Central memory CD4-positive, alpha-beta T cell (primary cell): ENCODE data around the gene HPSE2.
"Not testable (repeated sequence)": the region's sequence is repeated elsewhere in the genome, so short reads cannot be mapped to it uniquely, and the experiment has no call there.

ENCODE experiments used
- DNase-seq: peaks from one replicate; pipeline ENCODE4 v3.0.0; 2022
- total RNA-seq, 3 experiments: gene quantifications; one replicate each; lab custom pipeline; 2026; lab: John Stamatoyannopoulos, UW

Gene HPSE2
- 0 reads per million in 3 experiments for total RNA-seq

- DNase-seq: no peak
Observed at GRCh38 chr10:99235658-99236626, at the start of gene HPSE2. HPSE2 (minus strand) TSS chr10:99235852.

GRCh38 chr10:99280472-99280871 is 44.8 kb upstream of the HPSE2 start:
- no peak for DNase-seq

GRCh38 chr10:99279626-99280111 is 44.0 kb upstream of the HPSE2 start:
- DNase-seq: no peak

GRCh38 chr10:99276848-99277486 is 41.3 kb upstream of the HPSE2 start:
- DNase-seq: no peak

GRCh38 chr10:99266383-99266782 is 30.7 kb upstream of the HPSE2 start:
- no peak for DNase-seq

- no peak for DNase-seq
Observed at GRCh38 chr10:99248824-99249223, 13.2 kb upstream of the HPSE2 start.

- not testable (repeated sequence) for DNase-seq
Observed at GRCh38 chr10:99247893-99248292, 12.2 kb upstream of the HPSE2 start.

- no peak for DNase-seq
Observed at GRCh38 chr10:99236627-99237309, 1.1 kb upstream of the HPSE2 start.

- no peak for DNase-seq
Observed at GRCh38 chr10:99234791-99235657, 628 bp downstream of the HPSE2 start.

GRCh38 chr10:99234041-99234790 is 1.4 kb downstream of the HPSE2 start:
- peak; percentile 1 for DNase-seq

- no peak for DNase-seq
Observed at GRCh38 chr10:99233689-99234037, 2.0 kb downstream of the HPSE2 start.

- no peak for DNase-seq
Observed at GRCh38 chr10:99233000-99233688, 2.5 kb downstream of the HPSE2 start.

- DNase-seq: no peak
Observed at GRCh38 chr10:99232360-99232999, 3.2 kb downstream of the HPSE2 start.

- DNase-seq: no peak
Observed at GRCh38 chr10:99224766-99225165, 10.9 kb downstream of the HPSE2 start.

GRCh38 chr10:99207340-99207739 is 28.3 kb downstream of the HPSE2 start:
- no peak for DNase-seq

- DNase-seq: no peak
Observed at GRCh38 chr10:99203310-99203709, 32.3 kb downstream of the HPSE2 start.

GRCh38 chr10:99172950-99173349 is 62.7 kb downstream of the HPSE2 start:
- DNase-seq: no peak

GRCh38 chr10:99172128-99172738 is 63.4 kb downstream of the HPSE2 start:
- DNase-seq: no peak

- no peak for DNase-seq
Observed at GRCh38 chr10:99170116-99170675, 65.5 kb downstream of the HPSE2 start.

- DNase-seq: no peak
Observed at GRCh38 chr10:99161165-99161564, 74.5 kb downstream of the HPSE2 start.
